Raji (cell line): ENCODE results near the gene ALKBH6.

Source experiments
- POLR2A ChIP-seq: IDR thresholded peaks from 2 replicates; pipeline ENCODE4 v1.6.1; 2011; ENCODE audit warnings: low read depth, low read length, control low read depth; ENCODE audit not compliant: insufficient read depth

Gene ALKBH6

GRCh38 chr19:36014012-36014924 is at the start of gene ALKBH6:
Gene ALKBH6 (minus strand): TSS chr19:36014213. CDS start chr19:36013397, 816 bp downstream.
- peak; percentile 78 for TF ChIP-seq POLR2A

- TF ChIP-seq POLR2A = no peak
These were observed 47.4 kb upstream of the ALKBH6 start for GRCh38 chr19:36061367-36061766.

- no peak for TF ChIP-seq POLR2A
These were observed 46.4 kb upstream of the ALKBH6 start for GRCh38 chr19:36060430-36060829.

- no peak for TF ChIP-seq POLR2A
These were observed 45.3 kb upstream of the ALKBH6 start for GRCh38 chr19:36059180-36059910.

GRCh38 chr19:36058481-36059179 is 44.6 kb upstream of the ALKBH6 start:
- TF ChIP-seq POLR2A = no peak

- TF ChIP-seq POLR2A = peak; percentile 72
These were observed 41.0 kb upstream of the ALKBH6 start, which contains the start of gene WDR62 for GRCh38 chr19:36054733-36055686. Gene WDR62 (plus strand): TSS chr19:36054897. CDS start chr19:36054972, 75 bp downstream.

GRCh38 chr19:36054119-36054732 is 40.2 kb upstream of the ALKBH6 start, which contains the start of gene THAP8:
Gene THAP8 (minus strand): TSS chr19:36054285. CDS start chr19:36054217, 68 bp downstream.
- TF ChIP-seq POLR2A = peak; percentile 87

- TF ChIP-seq POLR2A = no peak
These were observed 37.6 kb upstream of the ALKBH6 start for GRCh38 chr19:36051637-36052036.

- no peak for TF ChIP-seq POLR2A
These were observed 37.2 kb upstream of the ALKBH6 start for GRCh38 chr19:36051236-36051635.

GRCh38 chr19:36049080-36049698 is 35.2 kb upstream of the ALKBH6 start:
- TF ChIP-seq POLR2A = no peak

- no peak for TF ChIP-seq POLR2A
These were observed 33.8 kb upstream of the ALKBH6 start for GRCh38 chr19:36047835-36048234.

- TF ChIP-seq POLR2A = no peak
These were observed 32.5 kb upstream of the ALKBH6 start for GRCh38 chr19:36046443-36047050.

- TF ChIP-seq POLR2A = no peak
These were observed 29.9 kb upstream of the ALKBH6 start for GRCh38 chr19:36043952-36044351.
